Suprapubic skin (tissue), 3 donors: ENCODE measurements around the gene MED26.

Experiments used
- POLR2AphosphoS5 ChIP-seq, 3 donors: sonication (generic); formaldehyde crosslinking; IDR thresholded peaks; one replicate each; pipeline ENCODE4 v1.6.1; 2017; ENCODE audit warnings: antibody characterized with exemption in 3 of 3
- TF ChIP-seq, protein P1 (sequence below), 2 donors: fragments of 200-600 bp in 1 of 2; fragments of 450-650 bp in 1 of 2; sonication (generic) in 1 of 2; IDR thresholded peaks; one replicate each; pipeline ENCODE4 v1.5.1; 2016 to 2019; ENCODE audit warnings: antibody characterized with exemption in 2 of 2, mild to moderate bottlenecking in 1 of 2, moderate library complexity in 1 of 2

- TF ChIP-seq, protein P1, sequence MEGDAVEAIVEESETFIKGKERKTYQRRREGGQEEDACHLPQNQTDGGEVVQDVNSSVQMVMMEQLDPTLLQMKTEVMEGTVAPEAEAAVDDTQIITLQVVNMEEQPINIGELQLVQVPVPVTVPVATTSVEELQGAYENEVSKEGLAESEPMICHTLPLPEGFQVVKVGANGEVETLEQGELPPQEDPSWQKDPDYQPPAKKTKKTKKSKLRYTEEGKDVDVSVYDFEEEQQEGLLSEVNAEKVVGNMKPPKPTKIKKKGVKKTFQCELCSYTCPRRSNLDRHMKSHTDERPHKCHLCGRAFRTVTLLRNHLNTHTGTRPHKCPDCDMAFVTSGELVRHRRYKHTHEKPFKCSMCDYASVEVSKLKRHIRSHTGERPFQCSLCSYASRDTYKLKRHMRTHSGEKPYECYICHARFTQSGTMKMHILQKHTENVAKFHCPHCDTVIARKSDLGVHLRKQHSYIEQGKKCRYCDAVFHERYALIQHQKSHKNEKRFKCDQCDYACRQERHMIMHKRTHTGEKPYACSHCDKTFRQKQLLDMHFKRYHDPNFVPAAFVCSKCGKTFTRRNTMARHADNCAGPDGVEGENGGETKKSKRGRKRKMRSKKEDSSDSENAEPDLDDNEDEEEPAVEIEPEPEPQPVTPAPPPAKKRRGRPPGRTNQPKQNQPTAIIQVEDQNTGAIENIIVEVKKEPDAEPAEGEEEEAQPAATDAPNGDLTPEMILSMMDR (IDR thresholded peaks at IDR 0.05) = no peak
- no peak for TF ChIP-seq POLR2AphosphoS5 (IDR thresholded peaks at IDR 0.05)
Measured at GRCh38 chr19:16562608-16563025, 65.4 kb downstream of the MED26 start.
